IPS DF 6.9 (cell line): ENCODE results near the gene GLT8D2.
A peak's percentile ranks its signal among the peaks of the same experiment; 100 is the strongest.
"Not testable (repeated sequence)": the region's sequence is repeated elsewhere in the genome, so short reads cannot be mapped to it uniquely, and the experiment has no call there.

Experiments used
- DNase-seq: peaks from one replicate; pipeline ENCODE4 v3.0.0-alpha.2; 2013; ENCODE audit warnings: low read depth, low spot score
- H3K27ac ChIP-seq: one replicate; pipeline ENCODE4 v1.5.1; 2013; ENCODE audit warnings: low read length, control low read depth
- H3K27me3 ChIP-seq: 2 replicates; pipeline ENCODE4 v1.6.1; 2013; ENCODE audit warnings: mild to moderate bottlenecking, low read length; ENCODE audit not compliant: control insufficient read depth, insufficient read depth
- H3K36me3 ChIP-seq: 2 replicates; pipeline ENCODE4 v1.6.1; 2013; ENCODE audit warnings: low read length; ENCODE audit not compliant: control insufficient read depth, insufficient read depth
- H3K4me1 ChIP-seq: 2 replicates; pipeline ENCODE4 v1.6.1; 2013; ENCODE audit warnings: low read length; ENCODE audit not compliant: control insufficient read depth, insufficient read depth
- H3K4me3 ChIP-seq: 2 replicates; pipeline ENCODE4 v1.5.1; 2013; ENCODE audit warnings: mild to moderate bottlenecking, low read length
- H3K9me3 ChIP-seq: 2 replicates; pipeline ENCODE4 v1.6.1; 2013; ENCODE audit warnings: low read length, inconsistent platforms; ENCODE audit not compliant: control insufficient read depth, insufficient read depth
- WGBS: extraction: QIAGEN DNeasy Blood & Tissue Kit; methylation state at CpG from one replicate; pipeline ENCODE4 v1.1.7; 2013; ENCODE audit warnings: mixed read lengths, missing lambda C conversion rate; ENCODE audit not compliant: insufficient read length, insufficient coverage; 5-methylcytosine and 5-hydroxymethylcytosine counted together

Gene GLT8D2

DNA sequence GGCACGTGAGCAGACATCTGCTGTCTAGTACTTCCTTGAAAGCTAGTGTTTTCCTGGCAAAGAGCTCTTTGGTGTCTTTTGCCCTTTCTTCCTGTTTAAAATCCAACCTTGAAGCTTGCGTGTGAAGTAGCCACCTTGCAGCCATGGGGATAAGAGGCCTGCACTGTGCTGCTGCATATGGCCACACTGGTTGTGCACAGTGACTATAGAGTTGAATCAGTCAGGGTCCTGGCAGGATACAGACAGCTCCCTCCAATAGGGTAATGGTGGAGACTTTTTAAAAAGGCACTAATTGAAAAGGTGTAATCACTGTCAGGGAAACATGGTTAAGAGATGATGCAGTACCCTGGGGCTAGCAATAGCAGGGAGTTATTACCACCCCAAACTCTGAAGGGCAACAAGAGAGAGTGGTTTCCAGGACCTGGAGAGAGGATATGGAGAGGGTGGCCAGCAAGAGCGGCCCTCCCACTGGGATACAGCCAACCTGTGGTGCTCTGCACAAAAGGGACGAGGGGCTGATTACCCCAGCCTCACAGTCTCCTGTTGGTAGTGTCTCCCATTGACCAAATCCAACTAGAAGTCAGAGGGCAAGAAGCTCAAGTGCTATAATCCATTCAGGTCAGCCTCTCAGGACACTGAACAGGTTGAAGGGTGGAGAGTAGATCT lies 4.8 kb upstream of the GLT8D2 start:
- WGBS, result no CpG with 5 or more reads among the region's 4 CpGs
- no peak for DNase-seq
- no peak overlapping the region for H3K4me3 ChIP-seq

DNA sequence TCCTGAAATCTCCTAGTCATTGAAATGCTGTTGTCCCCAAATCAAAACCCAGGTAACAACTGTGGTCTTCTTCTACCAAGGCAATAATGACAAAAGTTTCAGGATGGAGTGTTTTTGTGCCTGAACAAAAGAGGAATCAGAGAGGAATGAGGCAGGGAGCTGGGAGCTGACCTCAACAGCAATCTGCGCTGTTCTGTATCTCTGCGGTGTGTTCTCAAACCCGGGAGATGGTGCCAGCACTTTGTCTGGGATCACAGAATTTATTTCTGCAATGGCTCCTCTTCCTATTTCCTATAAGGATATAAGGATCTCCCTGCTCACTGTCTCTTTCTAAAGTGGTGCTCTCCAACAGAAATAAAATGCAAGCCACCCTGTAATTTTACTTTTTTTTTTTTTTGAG lies 449 bp upstream of the GLT8D2 start:
- H3K4me1 ChIP-seq, result no peaks in the 10 kb centered on the region; the same call in 1 of the 2 replicates
- H3K27ac ChIP-seq, result no peak overlapping the region
- WGBS, result no CpG with 5 or more reads among the region's 3 CpGs
- H3K27me3 ChIP-seq, result no peaks in the 10 kb centered on the region
- no peak overlapping the region for H3K4me3 ChIP-seq
- no peaks in the 10 kb centered on the region for H3K36me3 ChIP-seq
- DNase-seq, result no peak
- H3K9me3 ChIP-seq, result no peaks in the 10 kb centered on the region

More for the DNA sequence above, 4.8 kb upstream of the GLT8D2 start:
- no peak overlapping the region for H3K27ac ChIP-seq
- no peaks in the 10 kb centered on the region; the same call in 1 of the 2 replicates for H3K4me1 ChIP-seq
- H3K27me3 ChIP-seq, result no peaks in the 10 kb centered on the region
- no peaks in the 10 kb centered on the region for H3K9me3 ChIP-seq
- H3K36me3 ChIP-seq, result no peaks in the 10 kb centered on the region

DNA sequence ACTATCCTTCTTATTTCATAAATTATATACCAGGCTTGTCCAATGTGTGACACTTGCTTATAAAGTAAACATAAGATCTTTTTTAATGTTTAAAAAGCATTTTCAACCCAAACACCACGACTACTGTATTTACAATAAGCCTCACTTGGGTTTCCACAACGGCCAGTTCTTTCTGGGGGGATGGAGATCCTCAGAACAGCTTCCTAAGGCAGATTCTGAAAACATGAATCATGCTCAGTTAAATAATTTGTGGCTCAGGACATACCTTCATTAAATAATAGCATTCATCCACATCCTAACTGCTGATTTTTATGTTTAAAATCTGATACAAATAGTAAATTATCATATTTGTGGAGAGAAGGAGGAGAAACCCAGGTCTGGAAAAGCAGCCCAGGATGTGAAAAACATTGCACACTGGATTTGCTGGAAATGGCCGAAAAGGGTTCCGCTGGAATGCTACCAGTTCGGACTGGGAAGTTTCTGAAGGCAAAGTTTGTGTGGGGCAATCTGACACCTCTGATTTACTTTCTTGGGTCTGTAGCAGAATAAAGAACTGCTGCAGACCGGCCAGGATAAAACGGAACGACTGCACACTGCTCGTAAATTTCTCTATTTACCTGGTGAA lies 597 bp downstream of the GLT8D2 start:
- H3K27ac ChIP-seq, result no peak overlapping the region
- no peaks in the 10 kb centered on the region for H3K9me3 ChIP-seq
- H3K4me1 ChIP-seq, result no peaks in the 10 kb centered on the region
- H3K27me3 ChIP-seq, result no peaks in the 10 kb centered on the region
- H3K4me3 ChIP-seq, result peak overlapping the region; percentile 31; the same call in 1 of the 2 replicates
- H3K36me3 ChIP-seq, result no peaks in the 10 kb centered on the region
- no CpG with 5 or more reads among the region's 9 CpGs for WGBS
- no peak for DNase-seq

DNA sequence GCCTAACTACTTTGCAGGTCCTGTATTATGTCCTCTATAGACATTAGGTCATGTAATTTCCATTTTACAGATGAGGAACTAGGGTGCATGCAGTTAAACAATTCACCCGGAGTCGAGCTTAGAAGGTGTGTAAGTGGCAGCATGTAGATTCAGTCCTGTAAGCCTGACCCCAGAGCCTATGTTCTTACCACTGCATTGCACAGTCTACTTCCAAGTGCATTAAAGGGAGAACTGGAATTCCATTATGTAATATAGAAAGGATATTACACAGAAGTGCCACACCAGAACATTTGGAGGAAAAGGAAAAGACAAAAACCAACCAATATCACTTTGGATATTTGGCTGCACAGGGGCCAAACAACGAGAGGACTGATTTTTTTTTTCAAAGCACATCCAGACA lies 1.2 kb downstream of the GLT8D2 start:
- Histone ChIP-seq H3K9me3 (no peaks in the 10 kb centered on the region), H3K27me3 (no peaks in the 10 kb centered on the region), H3K4me1 (no peaks in the 10 kb centered on the region), H3K4me3 (no peak overlapping the region), H3K27ac (no peak overlapping the region), H3K36me3 (no peaks in the 10 kb centered on the region)
- no peak for DNase-seq
- no CpG with 5 or more reads among the region's 3 CpGs for WGBS

DNA sequence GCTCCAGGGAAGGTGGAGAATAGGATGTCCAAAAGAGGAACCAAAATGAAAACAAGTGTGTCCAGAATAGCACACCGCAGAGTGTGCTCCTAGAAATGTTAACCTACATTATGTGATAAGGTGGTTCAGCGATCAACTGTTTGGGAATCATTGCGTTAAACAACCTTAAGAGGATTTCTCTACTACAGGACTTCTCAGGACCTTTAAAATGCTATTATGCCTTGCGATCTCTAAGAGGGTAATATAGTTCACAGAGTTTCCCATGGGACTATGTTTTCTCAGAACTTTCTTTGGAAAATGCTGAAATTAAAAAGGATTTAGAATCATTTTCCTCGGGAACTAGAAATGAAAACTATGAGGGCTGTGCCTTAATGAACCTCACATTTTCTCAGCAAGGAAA lies 1.8 kb downstream of the GLT8D2 start:
- no CpG with 5 or more reads among the region's 5 CpGs for whole genome bisulfite sequencing
- DNase-seq, result no peak
- Histone ChIP-seq H3K4me3 (no peak overlapping the region), H3K27ac (no peak overlapping the region), H3K27me3 (no peaks in the 10 kb centered on the region), H3K4me1 (no peaks in the 10 kb centered on the region), H3K9me3 (no peaks in the 10 kb centered on the region), H3K36me3 (no peaks in the 10 kb centered on the region)

DNA sequence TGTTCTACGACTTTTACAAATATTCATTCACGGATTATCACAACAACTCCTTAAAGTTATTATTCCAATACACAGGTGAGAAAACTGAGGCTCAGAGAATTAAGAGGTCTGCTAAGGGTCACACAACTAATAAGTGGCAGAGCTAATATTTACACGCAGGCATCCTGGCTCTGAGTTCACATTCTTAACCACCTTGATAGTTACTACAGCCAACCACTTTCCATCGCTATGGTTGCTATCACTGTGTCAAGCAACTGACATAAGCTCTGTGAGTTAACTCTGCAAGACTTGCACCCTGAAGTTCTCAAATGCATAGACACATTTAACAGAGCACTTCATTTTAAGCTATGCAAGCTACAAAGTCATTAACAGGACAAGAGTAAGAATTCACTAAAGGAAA lies 3.7 kb downstream of the GLT8D2 start:
- Histone ChIP-seq H3K27me3 (no peaks in the 10 kb centered on the region), H3K4me3 (no peak overlapping the region), H3K4me1 (no peaks in the 10 kb centered on the region), H3K9me3 (no peaks in the 10 kb centered on the region), H3K36me3 (no peaks in the 10 kb centered on the region), H3K27ac (no peak overlapping the region)
- DNase-seq, result no peak
- no CpG with 5 or more reads among the region's 4 CpGs for WGBS

DNA sequence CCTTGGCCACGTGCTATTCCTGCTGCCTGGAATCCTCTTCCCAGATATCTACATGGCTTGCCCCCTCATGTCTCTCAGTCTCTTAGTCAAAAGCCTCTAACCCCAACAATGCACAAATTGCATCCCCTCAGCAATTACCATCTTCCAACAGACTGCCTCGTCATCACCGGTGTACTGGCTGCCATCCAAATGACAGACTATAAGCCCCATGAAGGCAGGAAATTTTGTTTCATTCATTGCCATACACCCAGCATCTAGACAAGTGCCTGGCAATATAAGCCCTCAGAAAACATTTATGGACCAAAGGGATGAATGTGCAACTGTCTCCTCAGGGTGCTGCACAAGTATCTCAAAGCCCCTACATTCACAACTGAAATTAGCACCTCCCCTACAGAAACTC lies 5.8 kb downstream of the GLT8D2 start:
- H3K9me3 ChIP-seq, result no peaks in the 10 kb centered on the region
- no peaks in the 10 kb centered on the region for H3K4me1 ChIP-seq
- H3K36me3 ChIP-seq, result no peaks in the 10 kb centered on the region
- H3K27ac ChIP-seq, result no peak overlapping the region
- no peak overlapping the region for H3K4me3 ChIP-seq
- no peaks in the 10 kb centered on the region for H3K27me3 ChIP-seq
- DNase-seq, result no peak
- WGBS, result no CpG with 5 or more reads among the region's 3 CpGs

DNA sequence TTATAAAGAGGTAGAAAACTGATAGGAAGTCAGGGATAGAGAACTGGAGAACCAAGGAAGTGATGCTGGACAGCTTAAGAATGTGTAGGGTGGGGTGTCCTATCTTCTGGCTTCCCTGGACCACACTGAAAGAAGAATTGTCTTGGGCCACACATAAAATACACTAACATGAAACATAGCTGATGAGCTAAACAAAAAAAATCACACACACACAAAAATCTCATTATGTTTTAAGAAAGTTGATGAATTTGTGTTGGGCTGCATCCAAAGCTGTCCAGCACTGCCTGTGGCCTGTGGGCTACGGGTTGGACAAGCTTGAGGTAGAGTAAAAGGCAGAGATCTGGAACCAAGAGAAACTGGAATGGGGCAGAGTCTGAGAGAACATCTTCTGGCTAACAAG lies 7.4 kb downstream of the GLT8D2 start:
- no peak overlapping the region for H3K27ac ChIP-seq
- DNase-seq, result no peak
- no peaks in the 10 kb centered on the region for H3K36me3 ChIP-seq
- no peaks in the 10 kb centered on the region for H3K27me3 ChIP-seq
- no CpG with 5 or more reads among the region's 1 CpG for WGBS
- no peak overlapping the region for H3K4me3 ChIP-seq
- no peaks in the 10 kb centered on the region for H3K4me1 ChIP-seq
- no peaks in the 10 kb centered on the region for H3K9me3 ChIP-seq

DNA sequence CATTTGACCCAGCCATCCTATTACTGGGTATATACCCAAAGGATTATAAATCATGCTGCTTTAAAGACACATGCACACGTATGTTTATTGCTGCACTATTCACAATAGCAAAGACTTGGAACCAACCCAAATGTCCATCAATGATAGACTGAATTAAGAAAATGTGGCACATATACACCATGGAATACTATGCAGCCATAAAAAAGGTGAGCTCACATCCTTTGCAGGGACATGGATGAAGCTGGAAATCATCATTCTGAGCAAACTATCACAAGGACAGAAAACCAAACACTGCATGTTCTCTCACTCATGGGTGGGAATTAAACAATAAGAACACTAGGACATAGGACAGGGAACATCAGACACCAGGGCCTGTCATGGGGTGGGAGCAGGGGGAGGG lies 10.2 kb downstream of the GLT8D2 start:
- no CpG with 5 or more reads among the region's 1 CpG for WGBS
- H3K4me1 ChIP-seq, DNase-seq, H3K4me3 ChIP-seq, H3K36me3 ChIP-seq, H3K27ac ChIP-seq, H3K9me3 ChIP-seq, H3K27me3 ChIP-seq: not testable (repeated sequence)

DNA sequence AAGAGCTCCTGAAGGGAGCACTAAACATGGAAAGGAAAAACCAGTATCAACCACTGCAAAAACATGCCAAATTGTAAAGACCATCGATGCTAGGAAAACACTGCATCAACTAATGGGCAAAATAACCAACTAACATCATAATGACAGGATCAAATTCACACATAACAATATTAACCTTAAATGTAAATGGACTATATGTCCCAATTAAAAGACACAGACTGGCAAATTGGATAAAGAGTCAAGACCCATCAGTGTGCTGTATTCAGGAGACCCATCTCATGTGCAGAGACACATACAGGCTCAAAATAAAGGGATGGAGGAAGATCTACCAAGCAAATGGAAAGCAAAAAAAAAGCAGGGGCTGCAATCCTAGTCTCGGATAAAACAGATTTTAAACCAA lies 13.8 kb downstream of the GLT8D2 start:
- not testable (repeated sequence) for H3K27ac ChIP-seq, H3K36me3 ChIP-seq, H3K4me1 ChIP-seq, DNase-seq, H3K9me3 ChIP-seq, H3K4me3 ChIP-seq, H3K27me3 ChIP-seq
- WGBS, result no CpG with 5 or more reads among the region's 2 CpGs

DNA sequence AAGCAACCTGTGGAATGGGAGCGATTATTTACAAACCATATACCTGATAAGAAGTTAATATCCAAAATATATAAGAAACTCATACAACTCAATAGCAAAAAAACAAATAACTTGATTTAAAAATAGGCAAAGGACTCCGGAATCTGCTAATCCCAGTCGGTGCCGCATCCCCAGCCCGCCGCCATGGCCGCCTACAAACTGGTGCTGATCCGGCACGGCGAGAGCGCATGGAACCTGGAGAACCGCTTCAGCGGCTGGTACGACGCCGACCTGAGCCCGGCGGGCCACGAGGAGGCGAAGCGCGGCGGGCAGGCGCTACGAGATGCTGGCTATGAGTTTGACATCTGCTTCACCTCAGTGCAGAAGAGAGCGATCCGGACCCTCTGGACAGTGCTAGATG lies 19.4 kb downstream of the GLT8D2 start:
- WGBS, result no CpG with 5 or more reads among the region's 27 CpGs
- not testable (repeated sequence) for H3K36me3 ChIP-seq, H3K27ac ChIP-seq

More for the DNA sequence above, 19.4 kb downstream of the GLT8D2 start:
- DNase-seq, H3K4me3 ChIP-seq, H3K4me1 ChIP-seq, H3K9me3 ChIP-seq, H3K27me3 ChIP-seq: not testable (repeated sequence)
